Activated T-helper 9 cell treated with anti-CD3 and anti-CD28 coated beads, Interleukin-2, amount 50 U/mL, for 16 hours (primary cell): ENCODE measurements around the gene GABRG3.
"Not testable (repeated sequence)": the region's sequence is repeated elsewhere in the genome, so short reads cannot be mapped to it uniquely, and the experiment has no call there.

Source experiments
- DNase-seq: peaks from one replicate; pipeline ENCODE4 v3.0.0-alpha.2; 2020; ENCODE audit warnings: low read depth

The GABRG3 gene

DNA sequence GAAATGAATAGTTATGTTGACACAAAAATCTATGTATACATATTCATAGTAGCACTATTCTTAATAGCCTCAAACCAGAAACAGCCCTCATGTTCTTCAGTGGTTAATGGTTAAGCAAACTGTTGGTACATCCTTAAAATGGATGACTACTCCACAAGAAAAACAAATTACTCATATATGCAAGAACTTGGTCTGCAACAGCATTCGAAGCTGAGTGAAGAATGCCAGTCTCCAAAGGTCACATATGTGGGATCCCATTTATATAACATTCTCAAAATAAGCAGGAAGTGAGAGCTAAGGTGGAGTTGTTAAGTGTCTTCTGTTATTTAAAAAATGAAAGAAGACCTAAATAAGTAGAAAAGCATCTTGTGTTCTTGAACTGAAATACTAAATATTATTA lies 365.7 kb downstream of the GABRG3 start:
- no peak for DNase-seq

DNA sequence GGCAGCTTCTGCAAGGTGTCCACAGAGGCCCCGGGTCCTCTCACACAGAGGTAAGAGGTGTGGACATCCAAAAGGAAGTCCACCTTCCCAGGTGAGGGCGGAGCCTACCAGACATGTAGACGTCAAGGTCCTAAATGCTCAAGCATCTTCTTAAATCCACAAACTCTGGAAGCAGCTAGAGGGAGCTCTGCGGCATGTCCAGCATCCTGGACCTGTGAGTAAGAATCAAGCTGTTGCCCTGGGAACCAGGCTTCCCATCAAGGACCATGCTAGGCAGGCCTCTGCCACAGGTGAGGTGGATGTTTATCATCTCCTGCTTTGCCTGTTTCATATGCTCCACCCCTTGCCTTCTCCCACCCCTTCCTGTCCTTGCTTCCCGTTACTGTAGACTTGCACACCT lies 368.2 kb downstream of the GABRG3 start:
- no peak for DNase-seq

DNA sequence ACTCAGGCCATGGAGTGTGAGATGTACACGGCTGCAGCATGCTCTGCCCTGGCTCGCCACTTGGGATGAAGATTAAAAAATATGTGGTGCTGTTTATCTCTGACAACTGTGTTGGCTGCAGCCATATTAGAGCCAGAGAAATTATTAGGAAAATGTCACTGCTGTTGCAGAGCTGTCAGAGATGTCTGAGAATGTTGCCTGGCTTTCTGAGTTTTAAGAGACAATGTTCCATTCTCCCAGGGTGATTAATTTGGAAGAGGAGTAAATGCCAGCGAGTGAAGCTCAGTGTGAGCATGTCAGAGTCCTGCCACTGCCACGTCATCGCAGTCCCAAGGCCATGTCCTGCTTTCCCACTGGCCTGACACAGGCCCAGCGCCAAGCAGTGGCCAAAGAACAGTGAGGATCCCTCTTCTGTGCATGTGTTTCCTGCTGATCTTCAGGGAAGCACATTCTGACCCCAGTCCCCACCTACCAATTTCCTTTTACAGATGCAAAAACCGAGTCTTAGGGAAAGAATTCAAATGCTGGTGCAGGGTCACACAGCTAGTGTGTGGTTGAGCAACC lies 370.9 kb downstream of the GABRG3 start:
- no peak for DNase-seq

DNA sequence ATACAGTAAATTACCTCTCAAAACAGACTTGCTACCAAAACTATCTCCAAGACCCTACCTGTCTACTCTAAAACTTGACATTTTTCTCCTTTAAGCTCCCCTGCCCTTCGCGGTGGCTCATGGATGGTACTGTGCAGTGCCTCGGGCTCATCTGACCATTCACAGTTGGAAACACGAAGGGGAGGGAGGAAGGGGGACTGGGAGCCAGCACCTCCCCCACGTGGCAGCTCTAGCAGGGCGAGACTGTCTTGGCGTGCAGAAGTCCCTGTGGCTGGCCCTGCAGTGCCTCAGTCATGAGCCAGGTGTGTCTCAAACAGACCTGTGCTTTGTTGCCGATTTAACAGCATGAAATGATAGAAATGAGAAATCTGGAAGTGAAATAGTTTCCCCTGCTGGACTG lies 372.0 kb downstream of the GABRG3 start:
- no peak for DNase-seq

DNA sequence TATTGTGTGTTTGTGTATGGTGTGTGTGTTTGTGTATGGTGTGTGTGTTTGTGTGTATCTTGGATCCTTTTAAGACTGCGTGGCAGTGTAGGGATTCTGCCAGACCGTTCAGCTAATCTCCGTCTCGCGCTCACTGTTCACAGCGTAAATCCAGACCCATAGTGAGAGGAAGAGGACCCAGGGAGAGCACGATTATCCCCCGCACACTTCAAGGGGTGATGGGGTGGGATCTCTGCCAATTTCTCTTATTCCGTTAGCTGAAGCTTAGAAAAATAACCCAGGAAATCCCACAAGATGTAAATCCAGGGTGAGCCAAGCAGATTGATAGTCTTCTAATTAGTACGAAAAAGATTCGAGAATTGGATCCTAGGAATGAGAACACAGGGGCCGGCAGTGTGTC lies 381.2 kb downstream of the GABRG3 start:
- no peak for DNase-seq

DNA sequence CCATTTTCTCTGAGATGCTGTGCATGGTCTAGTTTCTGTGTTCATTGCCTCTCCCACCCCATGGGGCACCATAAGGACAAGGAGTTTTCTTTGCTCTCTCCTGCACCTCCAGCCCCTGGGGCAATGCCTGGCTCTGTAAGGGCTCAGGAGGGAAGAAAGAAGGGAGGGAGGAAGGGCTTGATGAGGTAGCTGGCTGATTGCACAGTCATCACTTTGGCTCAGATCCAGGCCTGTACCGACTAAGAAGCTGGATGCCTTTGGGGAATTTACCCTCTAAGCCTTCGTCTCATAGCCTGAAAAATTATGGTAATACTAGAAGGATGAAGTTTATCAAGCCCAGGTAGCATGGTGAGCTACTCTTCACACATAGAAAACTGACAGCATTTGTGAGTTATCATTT lies 382.9 kb downstream of the GABRG3 start:
- DNase-seq: no peak

DNA sequence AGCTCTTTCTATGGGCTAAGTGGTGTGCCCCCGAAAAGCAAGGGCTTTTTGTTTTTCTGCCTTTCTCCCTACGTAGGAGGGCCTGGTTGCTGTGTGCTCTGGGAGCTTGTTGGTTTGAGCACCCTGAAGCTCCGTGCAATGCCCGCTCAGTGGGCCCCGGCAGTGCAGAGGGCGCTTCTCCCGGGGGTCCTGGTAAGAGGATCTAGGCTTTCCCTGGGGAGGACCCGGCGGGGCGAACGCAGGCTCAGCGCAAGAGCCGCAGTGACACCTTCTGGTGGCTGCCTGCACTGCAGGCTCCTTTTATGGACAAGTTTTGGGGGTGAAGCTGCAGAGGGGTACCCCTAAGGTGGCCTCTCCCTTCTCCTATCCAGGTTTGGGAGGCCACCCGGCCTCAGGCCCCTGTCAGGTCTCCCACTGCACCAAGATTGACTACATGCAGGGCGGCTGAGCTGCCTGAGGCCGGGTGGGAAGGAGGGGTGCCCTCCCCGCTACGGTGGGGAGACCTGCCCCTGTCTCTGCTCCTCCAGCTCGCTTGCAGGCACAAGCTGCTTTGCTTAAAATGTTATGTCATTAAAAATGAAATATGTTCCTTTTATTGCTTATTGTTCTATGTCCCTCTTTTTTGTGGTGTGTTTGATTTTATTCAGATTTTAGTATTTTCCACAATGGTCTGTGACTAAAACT lies 387.9 kb downstream of the GABRG3 start:
- no peak for DNase-seq

DNA sequence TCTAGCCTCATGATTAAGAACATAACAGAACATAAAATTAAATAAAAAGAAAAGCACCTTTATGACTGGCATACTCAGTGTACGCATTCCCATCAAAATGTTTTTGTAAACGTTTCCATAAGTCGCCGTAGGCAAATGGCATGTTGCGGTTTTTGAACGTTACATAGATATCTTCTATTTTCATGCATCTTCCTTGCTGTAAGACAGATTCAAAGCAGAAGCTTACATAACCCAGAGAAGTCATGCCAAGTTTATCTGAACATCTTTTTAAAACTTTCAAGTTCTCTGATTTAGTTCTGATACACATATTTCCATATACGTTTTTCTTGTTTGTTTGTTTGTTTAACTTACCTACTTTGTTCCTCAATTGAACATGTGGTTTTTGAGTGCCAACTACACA lies 388.6 kb downstream of the GABRG3 start:
- no peak for DNase-seq

DNA sequence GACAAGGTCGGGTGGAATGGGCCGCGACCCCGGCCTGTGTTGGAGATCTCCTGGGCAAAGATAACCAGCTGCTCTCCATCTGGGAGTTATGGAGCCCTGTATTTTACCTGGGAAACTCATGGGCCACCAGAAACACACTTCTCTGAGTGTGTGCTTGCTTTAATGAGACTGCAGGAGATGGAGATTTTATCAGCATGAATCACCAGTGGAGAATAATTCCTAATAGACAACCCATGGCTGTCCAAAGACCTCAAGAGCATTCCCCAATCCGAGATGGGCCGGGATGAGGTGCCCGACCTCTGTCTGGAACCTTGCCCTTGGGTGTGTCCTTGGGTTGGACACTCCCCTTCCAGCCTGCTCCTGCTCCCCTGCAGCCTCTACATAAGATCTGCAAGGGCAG lies 389.3 kb downstream of the GABRG3 start:
- DNase-seq: no peak

DNA sequence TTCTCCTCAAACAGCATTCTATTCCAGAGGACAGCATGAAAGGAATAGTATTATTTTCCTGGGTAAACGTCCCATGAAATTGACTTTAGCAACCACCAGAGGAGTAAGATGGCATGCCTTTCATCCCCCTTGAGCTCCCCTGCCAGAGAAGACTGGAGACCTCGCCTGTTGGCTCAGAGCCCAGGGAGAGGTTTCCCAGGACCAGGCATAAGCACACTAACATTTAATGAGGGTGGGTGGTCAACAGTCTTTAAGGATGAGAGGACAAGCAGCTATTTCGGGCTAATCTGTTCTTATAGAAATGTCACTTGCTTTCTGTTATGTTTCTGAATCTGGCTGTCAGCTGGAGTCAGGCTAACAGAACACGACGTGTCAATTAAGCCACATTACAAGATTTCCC lies 390.5 kb downstream of the GABRG3 start:
- DNase-seq: no peak

DNA sequence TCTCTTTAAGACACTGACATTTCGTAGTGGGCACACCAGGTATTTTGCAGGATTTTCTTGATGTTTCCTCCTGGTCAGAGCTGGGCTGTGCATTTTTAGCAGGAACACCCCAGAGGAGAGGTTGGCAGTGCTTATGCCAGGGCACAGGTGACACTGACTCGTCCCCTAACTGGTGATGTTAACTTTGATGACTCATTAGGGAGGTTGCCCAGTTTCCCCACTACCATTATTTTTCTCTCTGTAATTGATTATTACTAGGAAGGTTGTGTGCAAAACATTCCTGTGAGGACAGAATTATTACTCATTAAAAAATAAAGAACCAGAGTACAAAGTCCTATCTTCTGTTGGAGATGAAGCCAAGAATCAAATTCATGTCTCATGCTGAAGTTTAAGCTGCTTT lies 394.5 kb downstream of the GABRG3 start:
- DNase-seq: no peak

DNA sequence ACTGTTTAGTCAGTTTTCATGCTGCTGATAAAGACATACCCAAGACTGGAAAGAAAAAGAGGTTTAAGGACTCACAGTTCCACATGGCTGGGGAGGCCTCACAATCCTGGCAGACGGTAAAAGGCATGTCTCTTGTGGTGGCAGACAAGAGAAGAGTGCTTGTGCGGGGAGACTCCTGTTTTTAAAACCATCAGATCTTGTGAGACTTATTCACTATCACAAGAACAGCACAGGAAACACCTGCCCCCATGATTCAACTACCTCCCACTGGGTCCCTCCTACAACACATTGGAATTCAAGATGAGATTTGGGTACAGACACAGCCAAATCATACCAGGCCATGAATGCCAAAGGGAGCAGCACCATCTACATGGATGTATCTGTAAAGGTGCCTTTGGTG lies 406.4 kb downstream of the GABRG3 start:
- DNase-seq: not testable (repeated sequence)

DNA sequence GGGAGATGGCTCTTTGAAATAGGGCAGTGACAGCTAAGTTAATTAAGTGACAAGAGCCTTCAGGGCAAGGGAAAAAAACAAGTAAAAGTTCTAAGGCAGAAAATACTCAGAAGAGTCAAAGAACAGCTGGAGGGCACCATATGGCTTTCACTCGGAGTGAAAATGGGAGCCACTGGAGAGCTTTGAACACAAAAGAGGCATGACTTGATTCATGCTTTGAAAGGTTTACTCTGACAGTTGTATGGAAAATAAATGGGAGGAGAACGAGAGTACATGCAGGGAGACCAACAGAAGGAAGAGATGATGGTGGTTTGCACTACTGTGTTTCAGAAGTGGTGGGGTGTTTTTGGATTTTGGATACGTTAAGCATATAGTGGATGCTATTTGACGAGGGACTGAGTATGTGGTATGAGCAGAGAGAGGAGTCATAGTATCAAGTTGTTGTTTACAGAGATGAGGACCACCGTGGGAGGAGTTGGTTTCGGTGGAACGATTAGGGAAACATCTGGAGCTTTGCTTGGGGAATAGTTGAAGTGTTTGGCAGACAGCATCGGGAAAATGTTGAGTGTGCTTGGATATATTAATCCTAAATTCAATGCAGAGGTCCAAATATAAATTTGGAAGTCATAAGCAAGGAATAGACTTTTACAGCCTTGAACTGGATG lies 411.5 kb downstream of the GABRG3 start:
- no peak for DNase-seq

DNA sequence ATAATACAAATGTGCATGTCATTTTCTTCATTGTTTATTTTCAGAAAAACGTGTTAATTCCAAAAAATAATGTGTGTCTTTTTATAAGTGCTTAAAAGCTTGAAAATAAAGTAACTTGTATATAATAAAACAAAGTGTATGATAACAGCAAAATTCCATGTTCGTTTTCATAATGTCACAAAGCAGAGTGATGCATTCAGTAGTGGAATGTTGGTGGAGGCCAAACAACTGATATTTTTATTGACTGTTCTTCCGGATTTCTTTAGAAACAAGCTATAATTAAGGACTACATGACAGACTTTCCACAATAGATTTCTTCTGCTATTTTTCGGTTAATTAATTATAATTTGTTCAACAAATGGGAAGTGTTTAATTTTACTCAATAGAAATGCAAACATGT lies 412.7 kb downstream of the GABRG3 start:
- no peak for DNase-seq

DNA sequence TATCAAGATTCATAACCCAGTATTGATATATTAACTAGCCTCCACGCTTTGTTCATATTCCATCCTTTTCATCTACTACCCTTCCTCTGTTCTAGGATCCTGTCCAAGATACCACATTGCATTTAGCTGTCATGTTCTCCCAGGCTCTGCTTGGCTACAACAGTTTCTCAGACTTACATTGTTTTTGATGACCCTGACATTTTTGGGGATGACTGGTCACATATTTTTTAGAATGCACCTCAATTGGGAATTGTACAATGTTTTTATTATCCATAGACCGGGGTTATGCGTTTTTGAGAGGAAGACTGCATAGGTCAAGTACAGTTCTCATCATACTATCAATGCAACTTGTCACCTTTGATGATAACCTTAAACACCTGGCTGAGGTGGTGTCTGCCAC lies 421.2 kb downstream of the GABRG3 start:
- DNase-seq: no peak

DNA sequence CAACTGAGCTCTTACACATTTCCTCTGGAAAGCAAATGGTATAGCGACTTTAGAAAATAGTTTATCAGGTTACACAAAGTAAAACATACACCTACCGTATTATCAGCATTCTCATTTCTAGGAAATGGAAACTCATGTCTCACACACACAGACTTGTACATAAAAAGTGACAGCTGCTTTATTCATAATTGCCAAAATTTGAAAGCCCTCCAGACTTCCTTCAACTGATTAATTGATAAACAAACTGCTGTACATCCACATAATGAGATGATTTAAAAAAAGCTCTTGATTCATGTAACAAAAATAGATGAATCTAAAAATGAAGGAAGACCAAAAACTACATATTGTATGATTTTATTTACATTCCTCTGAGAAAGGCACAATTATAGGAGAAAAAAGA lies 425.5 kb downstream of the GABRG3 start:
- no peak for DNase-seq

DNA sequence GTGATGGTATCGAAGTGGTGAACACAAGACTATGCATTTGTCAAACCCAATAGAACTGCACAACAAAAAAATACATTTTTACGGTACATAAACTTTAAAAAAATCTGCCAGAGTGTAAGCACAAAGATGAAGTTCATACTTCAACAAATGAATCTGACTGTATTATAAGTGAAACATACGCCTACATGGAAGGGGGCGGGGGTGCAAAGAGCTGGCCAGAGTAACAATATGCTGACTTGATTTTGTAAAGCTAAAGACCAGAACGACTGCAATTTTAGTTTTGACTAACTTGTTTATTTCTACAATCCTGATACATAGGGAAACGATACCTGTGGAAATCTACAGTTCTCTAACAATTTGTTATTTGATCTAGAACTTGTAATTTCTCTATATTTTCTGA lies 426.0 kb downstream of the GABRG3 start:
- no peak for DNase-seq

DNA sequence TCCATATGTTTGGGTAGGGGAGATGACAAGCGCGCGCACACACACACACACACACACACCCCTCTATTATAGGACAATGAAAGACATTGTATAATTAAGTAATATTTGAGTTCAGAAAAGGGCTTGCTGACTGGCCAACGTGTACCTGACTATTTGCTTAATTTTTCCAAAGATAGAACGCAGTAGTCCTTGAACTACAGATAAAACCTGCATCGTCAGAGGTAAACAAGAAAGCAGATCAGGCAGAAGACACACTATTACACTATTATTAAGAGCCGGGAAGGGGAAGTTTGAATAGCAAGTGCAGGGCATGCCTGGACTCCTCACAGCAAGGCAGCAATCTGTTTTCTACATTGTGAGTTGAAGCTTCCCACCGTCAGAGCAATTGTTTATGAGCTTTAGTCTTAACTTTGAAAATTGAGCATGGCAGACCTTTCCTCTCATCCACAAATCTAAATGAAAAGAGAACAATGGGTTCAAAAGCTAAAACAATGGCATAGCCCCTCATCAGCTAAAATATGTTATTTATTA lies 427.7 kb downstream of the GABRG3 start:
- no peak for DNase-seq

DNA sequence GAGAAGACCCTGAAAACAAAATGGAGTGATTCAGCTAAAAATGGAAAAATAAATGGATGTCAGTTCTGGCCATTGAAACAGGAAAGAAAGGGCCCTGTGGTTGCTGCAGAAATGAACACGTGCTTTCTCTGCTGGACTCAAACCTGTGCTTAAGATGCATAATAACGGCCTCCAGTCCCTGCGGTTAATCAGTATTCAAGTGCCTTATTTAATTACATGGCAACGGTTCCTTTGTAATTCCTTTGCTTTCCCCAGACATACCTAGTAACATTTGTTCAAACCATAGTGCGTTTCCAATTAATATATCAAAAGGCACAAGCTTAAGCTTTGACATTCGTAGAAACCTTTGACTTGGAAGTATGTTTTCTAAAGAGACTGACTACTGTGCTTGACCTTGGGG lies 428.3 kb downstream of the GABRG3 start:
- DNase-seq: no peak

DNA sequence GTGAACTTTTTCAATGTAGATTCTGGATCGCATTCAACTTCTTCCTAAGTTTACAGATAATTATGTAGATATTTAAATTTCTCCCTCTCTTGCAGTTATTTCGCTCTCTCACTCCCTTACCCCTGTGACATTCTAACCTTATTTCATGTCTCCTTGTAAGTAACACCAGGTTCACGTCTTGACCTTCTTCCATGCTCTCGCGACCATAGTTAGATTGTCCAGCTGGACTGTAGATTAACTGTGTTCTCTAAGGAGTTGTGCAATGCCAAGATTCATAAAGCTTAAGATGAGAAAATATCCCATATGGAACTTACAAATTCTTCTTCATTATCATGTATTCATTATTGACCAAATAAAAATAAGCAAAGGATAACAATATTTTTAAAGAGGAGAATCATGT lies 430.5 kb downstream of the GABRG3 start:
- no peak for DNase-seq

DNA sequence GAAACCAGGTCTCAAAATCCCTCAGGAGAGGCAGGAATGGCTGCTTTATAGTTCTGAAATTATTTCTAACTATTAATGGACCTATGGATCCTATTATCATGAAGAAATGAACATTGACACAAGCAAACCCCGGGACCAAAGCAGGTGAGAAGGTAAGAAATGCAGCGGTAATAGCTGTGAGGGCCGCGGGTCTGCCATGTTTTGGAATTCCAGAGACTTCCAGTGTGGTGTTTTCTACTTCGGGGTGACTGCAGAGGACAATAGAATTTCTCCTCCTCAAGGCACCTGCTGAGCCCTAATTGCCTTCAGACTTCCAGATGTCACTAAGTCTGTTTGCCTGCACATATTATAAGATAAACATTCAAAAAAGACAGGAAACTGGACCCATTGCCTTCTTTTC lies 437.4 kb downstream of the GABRG3 start:
- no peak for DNase-seq

DNA sequence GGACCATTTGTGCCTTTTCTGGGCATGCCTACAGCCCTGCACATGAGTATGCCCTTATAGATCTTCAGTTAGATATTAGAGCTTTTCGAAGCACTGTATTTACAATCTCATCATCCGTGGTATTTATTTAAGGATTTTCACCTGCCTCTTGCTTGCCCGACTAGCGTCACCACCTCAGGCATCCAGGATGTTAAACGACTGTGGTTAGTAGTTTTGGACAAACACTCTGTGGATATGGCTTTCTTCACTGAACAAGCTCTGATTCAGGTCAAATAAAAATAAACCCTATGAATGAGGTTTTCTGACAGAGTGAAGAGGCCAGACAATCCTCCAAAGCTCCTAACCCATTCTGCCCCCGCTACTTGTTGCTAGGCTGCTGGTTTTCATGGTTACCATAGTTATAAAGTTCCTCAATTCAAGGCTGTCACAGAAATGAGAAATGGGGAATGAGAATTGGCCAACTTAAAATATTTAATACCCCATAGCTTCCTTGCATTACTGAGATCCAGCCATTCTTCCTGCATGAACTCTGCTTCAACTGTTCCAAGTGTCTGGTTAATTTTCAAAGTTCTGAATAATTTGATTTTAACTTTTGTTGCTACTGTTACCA lies 440.1 kb downstream of the GABRG3 start:
- DNase-seq: no peak

DNA sequence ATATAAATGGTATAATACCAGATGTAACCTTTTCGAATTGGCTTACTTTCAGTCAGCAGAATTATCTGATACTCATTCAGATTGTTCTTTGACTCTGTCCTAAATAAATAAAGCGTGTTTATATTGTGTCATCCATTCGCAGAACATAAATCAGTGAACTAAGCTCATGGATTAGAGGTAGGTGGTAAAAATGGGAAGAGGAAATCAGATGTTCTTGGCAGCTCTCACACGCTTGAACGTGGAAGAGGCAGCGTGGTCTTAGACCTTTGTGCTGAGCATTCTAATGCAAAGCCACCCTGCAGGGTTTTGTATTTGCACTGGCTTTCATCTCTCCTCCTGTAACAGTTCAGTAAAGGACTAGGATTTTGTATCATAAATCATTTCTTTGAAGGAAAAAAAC lies 441.4 kb downstream of the GABRG3 start:
- no peak for DNase-seq
